ENCODE results near the gene NUP93. TPM values are rescaled to one million over a fixed set of nuclear protein-coding genes. Genes with fewer than 3 reads are reported as not detected.

The NUP93 gene
- total RNA-seq, 4 donors from 2014 or later: 38.2 to 46.5 (median 41.2) TPM

GRCh38 chr16:56742030-56742984 is 12.4 kb downstream of the NUP93 start:
- peak overlapping the region; percentile 36 to 70 (median 50) for H3K27ac ChIP-seq
- TF ChIP-seq CTCF (IDR thresholded peaks at IDR 0.05): no peak
- no peak for TF ChIP-seq POLR2A (IDR thresholded peaks at IDR 0.05)
- H3K4me3 ChIP-seq: no peak overlapping the region
- H3K27me3 ChIP-seq: no peaks in the 10 kb centered on the region
- intact Hi-C loops (cut with DNase I): no loop called here
- no peak for DNase-seq
- 28 to 40% methylated on average over 5 of the region's 5 CpGs for WGBS, 2 donors
- no peaks in the 10 kb centered on the region for H3K9me3 ChIP-seq
- H3K36me3 ChIP-seq: no peaks in the 10 kb centered on the region
- peaks cover 0 to 51% (median 16%) of the 10 kb centered on the region in 3 donors for H3K4me1 ChIP-seq

DNA sequence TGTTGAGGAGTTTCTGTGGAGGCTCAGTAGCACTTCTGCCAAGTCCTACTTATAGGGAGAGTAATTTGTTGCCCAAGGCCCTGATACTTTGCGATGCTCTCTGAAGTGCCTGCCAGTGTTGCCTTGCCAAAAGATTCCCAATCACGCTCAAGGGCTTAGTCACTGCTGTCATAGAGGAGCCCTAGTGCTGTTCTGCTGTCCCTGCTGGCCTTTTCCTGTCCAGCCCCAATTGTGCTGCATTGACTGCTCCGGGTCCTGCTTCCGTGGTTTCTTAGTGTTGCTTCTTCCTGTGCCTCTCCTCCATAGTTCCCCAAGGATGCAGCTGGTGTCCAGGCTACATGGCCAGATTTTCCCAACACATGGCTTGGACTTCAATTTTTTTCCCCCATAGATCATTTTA is 13.9 kb downstream of the NUP93 start:
- H3K27me3 ChIP-seq: no peaks in the 10 kb centered on the region
- H3K27ac ChIP-seq: peak overlapping the region in 3 of 4 donors; percentile 0 to 70 (median 2)
- WGBS, 2 donors: 21 to 43% methylated on average over 4 of the region's 4 CpGs
- peaks cover 0 to 66% (median 16%) of the 10 kb centered on the region in 3 donors for H3K4me1 ChIP-seq
- H3K36me3 ChIP-seq: peaks cover 0 to 7% (median 0%) of the 10 kb centered on the region in 3 donors
- H3K9me3 ChIP-seq: no peaks in the 10 kb centered on the region
- intact Hi-C loops (cut with DNase I): no loop called here
- no peak for TF ChIP-seq POLR2A (IDR thresholded peaks at IDR 0.05)
- peak in 1 of 6 experiments; percentile 4 for TF ChIP-seq CTCF (IDR thresholded peaks at IDR 0.05)
- DNase-seq: no peak
- H3K4me3 ChIP-seq: no peak overlapping the region

DNA sequence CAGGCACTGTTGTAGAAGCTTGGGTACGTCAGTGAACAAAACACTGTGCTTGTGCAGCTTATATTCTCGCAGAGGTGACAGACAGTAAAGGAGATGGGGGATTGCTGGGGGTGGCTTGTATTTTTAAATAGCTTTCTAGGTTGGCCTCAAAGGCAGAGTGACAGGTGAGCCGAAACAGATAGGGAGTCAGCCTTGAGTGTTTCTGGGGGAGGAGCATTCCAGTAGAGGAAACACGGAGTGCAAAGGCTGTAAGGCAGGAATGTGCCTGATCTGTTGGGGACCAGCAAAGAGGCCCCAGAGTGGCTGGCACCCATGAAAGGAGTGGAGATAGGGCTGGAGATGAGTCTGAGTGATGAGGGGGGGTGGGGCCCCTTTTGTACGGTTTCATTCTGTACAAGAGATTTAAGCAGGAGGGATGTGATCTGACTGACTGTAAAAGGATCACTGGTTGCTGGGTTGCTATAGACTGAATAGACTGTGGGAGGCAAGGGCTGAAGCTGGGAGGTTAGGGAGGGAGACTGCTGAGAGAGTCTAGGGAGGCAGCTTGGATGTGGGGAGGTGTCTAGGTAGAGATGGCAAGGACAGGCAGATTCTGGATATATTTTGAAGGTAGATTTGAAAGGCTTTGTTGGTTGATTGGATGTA is 15.2 kb downstream of the NUP93 start:
- 89 to 95% methylated on average over 5 of the region's 5 CpGs for WGBS, 2 donors
- intact Hi-C loops (cut with DNase I): no loop called here
- TF ChIP-seq POLR2A (IDR thresholded peaks at IDR 0.05): no peak
- no peak for TF ChIP-seq CTCF (IDR thresholded peaks at IDR 0.05)
- H3K27ac ChIP-seq: no peak overlapping the region
- no peak overlapping the region for H3K4me3 ChIP-seq
- peaks cover 0 to 14% (median 0%) of the 10 kb centered on the region in 3 donors for H3K36me3 ChIP-seq
- no peaks in the 10 kb centered on the region for H3K9me3 ChIP-seq
- H3K27me3 ChIP-seq: no peaks in the 10 kb centered on the region
- peaks cover 0 to 78% (median 19%) of the 10 kb centered on the region in 3 donors for H3K4me1 ChIP-seq
- no peak for DNase-seq

DNA sequence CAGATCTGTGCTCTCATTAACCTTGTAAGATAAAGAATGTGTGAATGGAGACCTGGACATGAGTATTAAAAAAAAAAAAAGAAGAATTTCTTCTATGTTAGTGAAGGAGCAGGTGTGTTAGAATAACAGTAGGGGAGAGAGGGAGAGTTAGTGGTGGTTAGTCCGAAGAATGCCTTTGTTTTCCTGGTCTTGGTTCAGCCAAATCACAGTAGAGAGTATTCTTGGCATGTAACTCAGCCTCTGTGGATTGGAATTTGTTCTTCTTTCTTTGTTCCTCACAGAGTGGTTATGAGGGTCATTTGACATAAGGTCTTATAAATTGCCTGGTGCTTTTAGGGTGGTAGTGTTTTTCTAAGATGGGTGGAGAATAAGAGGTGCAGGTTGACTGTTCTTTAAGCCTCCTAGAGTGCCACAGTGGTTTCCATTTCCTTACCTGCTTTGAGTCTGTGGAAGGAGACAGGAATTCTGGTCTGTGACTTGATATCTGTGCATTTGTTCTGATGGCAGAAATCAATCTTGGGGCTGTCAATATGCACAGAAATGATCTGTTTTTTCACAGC is 17.6 kb downstream of the NUP93 start:
- Histone ChIP-seq H3K27ac (peak overlapping the region in 3 of 4 donors; percentile 39 to 66 (median 52)), H3K36me3 (peaks cover 0 to 21% (median 0%) of the 10 kb centered on the region in 3 donors), H3K27me3 (no peaks in the 10 kb centered on the region), H3K9me3 (no peaks in the 10 kb centered on the region), H3K4me3 (no peak overlapping the region), H3K4me1 (peaks cover 0 to 65% (median 12%) of the 10 kb centered on the region in 3 donors)
- intact Hi-C loops (cut with DNase I): no loop called here
- no peak for DNase-seq
- TF ChIP-seq CTCF (IDR thresholded peaks at IDR 0.05): no peak
- no peak for TF ChIP-seq POLR2A (IDR thresholded peaks at IDR 0.05)
- WGBS, 2 donors: 54% methylated on average over 1 of the region's 1 CpG
